Natural killer cell (primary cell): ENCODE data around the gene RAP1A. TPM values are rescaled to one million over a fixed set of nuclear protein-coding genes. Genes with fewer than 3 reads are reported as not detected.
A peak's percentile ranks its signal among the peaks of the same experiment; 100 is the strongest.

ENCODE experiments used
- ATAC-seq, 3 donors: fragments of 150-1000 bp in 2 of 3; fragments of 200-7000 bp in 1 of 3; cut with Tn5 transposase; 1 replicate in 1 of 3; 2 replicates in 2 of 3; pipeline ENCODE4 v1.10.0; 2021; ENCODE audit warnings: mild to moderate bottlenecking in 2 of 3, moderate library complexity in 2 of 3
- DNase-seq, 2 donors: peaks; one replicate each; pipeline versions ENCODE4 v3.0.0 to v3.0.0-alpha.2; 2013 to 2021; ENCODE audit warnings: mixed read lengths in 1 of 2
- H3K27ac ChIP-seq: one replicate; pipeline ENCODE4 v1.5.1; 2013; ENCODE audit warnings: mild to moderate bottlenecking, low read length
- H3K27me3 ChIP-seq: one replicate; pipeline ENCODE4 v1.6.1; 2013; ENCODE audit warnings: low read length; ENCODE audit not compliant: control insufficient read depth, insufficient read depth
- H3K36me3 ChIP-seq: one replicate; pipeline ENCODE4 v1.6.1; 2013; ENCODE audit warnings: low read length; ENCODE audit not compliant: control insufficient read depth, insufficient read depth
- H3K4me1 ChIP-seq: one replicate; pipeline ENCODE4 v1.6.1; 2013; ENCODE audit warnings: low read length; ENCODE audit not compliant: control insufficient read depth, insufficient read depth
- H3K4me3 ChIP-seq: one replicate; pipeline ENCODE4 v1.5.1; 2013; ENCODE audit warnings: low read length
- H3K9me3 ChIP-seq: one replicate; pipeline ENCODE4 v1.6.1; 2013; ENCODE audit warnings: low read length; ENCODE audit not compliant: control insufficient read depth, insufficient read depth
- H3K27ac Mint-ChIP-seq, 2 donors: one replicate each; pipeline ENCODE4 v1.8.0; 2022; ENCODE audit warnings: mild to moderate bottlenecking in 2 of 2, mixed read lengths in 2 of 2, moderate library complexity in 1 of 2
- H3K27me3 Mint-ChIP-seq, 2 donors: one replicate each; pipeline ENCODE4 v1.8.0; 2022; ENCODE audit warnings: low read depth in 2 of 2, mixed read lengths in 2 of 2
- H3K36me3 Mint-ChIP-seq: one replicate; pipeline ENCODE4 v1.8.0; 2022; ENCODE audit warnings: mixed read lengths
- H3K4me1 Mint-ChIP-seq, 2 donors: one replicate each; pipeline ENCODE4 v1.8.0; 2022; ENCODE audit warnings: mixed read lengths in 2 of 2
- H3K4me3 Mint-ChIP-seq: one replicate; pipeline ENCODE4 v1.8.0; 2022; ENCODE audit warnings: mild to moderate bottlenecking, moderate library complexity, mixed read lengths
- H3K9me3 Mint-ChIP-seq, 2 donors: one replicate each; pipeline ENCODE4 v1.8.0; 2022; ENCODE audit warnings: mixed read lengths in 2 of 2
- CTCF ChIP-seq: fragments of 200-600 bp; IDR thresholded peaks from one replicate; pipeline ENCODE4 v1.8.0; 2022; ENCODE audit warnings: antibody characterized with exemption
- WGBS: methylation state at CpG from one replicate; pipeline ENCODE4 v1.1.7; 2013; ENCODE audit warnings: missing lambda C conversion rate; ENCODE audit not compliant: insufficient coverage; 5-methylcytosine and 5-hydroxymethylcytosine counted together
- intact Hi-C: fragments of 100-400 bp; cut with micrococcal nuclease; formaldehyde crosslinking; loops from one replicate; pipeline ENCODE4 v1.14.2; 2022
- total RNA-seq, 4 donors: library from RNA; stranded (reverse); fragments of 120-200 nt in 1 of 4; gene quantifications; one replicate each; pipeline versions ENCODE4 v1.2.3 to v1.2.4, GENCODE V29; 2013 to 2022

The RAP1A gene
- total RNA-seq, 3 donors from 2014 or later (not counting 1 experiment from before 2014, with no cell fraction given) = 83.7 to 112 (median 104) TPM

- no peaks in the 10 kb centered on the region for H3K36me3 Mint-ChIP-seq
- Histone ChIP-seq H3K4me3 (no peak overlapping the region), H3K27me3 (no peaks in the 10 kb centered on the region), H3K36me3 (no peaks in the 10 kb centered on the region), H3K27ac (no peak overlapping the region), H3K4me1 (no peaks in the 10 kb centered on the region), H3K9me3 (no peaks in the 10 kb centered on the region)
- no peak overlapping the region for H3K4me3 Mint-ChIP-seq
- intact Hi-C loops = no loop called here
- H3K9me3 Mint-ChIP-seq = no peaks in the 10 kb centered on the region
- ATAC-seq = peak in 1 of 3 donors; percentile 7
- DNase-seq = no peak
- H3K27me3 Mint-ChIP-seq = no peaks in the 10 kb centered on the region
- WGBS = 93% methylated on average over 3 of the region's 3 CpGs
- peaks cover 8 to 18% of the 10 kb centered on the region in 2 donors for H3K4me1 Mint-ChIP-seq
- TF ChIP-seq CTCF = no peak
- H3K27ac Mint-ChIP-seq = no peak overlapping the region
These were observed 48.4 kb upstream of the RAP1A start for GRCh38 chr1:111571239-111571638.

- H3K4me3 Mint-ChIP-seq = no peak overlapping the region
- no peak overlapping the region for H3K27ac Mint-ChIP-seq
- H3K4me1 Mint-ChIP-seq = peaks cover 8 to 18% of the 10 kb centered on the region in 2 donors
- no peaks in the 10 kb centered on the region for H3K27me3 Mint-ChIP-seq
- DNase-seq = no peak
- no peaks in the 10 kb centered on the region for H3K9me3 Mint-ChIP-seq
- H3K9me3 ChIP-seq = no peaks in the 10 kb centered on the region
- no peaks in the 10 kb centered on the region for H3K36me3 ChIP-seq
- H3K4me3 ChIP-seq = no peak overlapping the region
- WGBS = 94% methylated on average over 1 of the region's 2 CpGs
- no peak overlapping the region for H3K27ac ChIP-seq
- H3K27me3 ChIP-seq = no peaks in the 10 kb centered on the region
- no peaks in the 10 kb centered on the region for H3K4me1 ChIP-seq
- H3K36me3 Mint-ChIP-seq = no peaks in the 10 kb centered on the region
- ATAC-seq = no peak
- intact Hi-C loops = no loop called here
- no peak for TF ChIP-seq CTCF
These were observed 47.6 kb upstream of the RAP1A start for GRCh38 chr1:111571987-111572386.

DNA sequence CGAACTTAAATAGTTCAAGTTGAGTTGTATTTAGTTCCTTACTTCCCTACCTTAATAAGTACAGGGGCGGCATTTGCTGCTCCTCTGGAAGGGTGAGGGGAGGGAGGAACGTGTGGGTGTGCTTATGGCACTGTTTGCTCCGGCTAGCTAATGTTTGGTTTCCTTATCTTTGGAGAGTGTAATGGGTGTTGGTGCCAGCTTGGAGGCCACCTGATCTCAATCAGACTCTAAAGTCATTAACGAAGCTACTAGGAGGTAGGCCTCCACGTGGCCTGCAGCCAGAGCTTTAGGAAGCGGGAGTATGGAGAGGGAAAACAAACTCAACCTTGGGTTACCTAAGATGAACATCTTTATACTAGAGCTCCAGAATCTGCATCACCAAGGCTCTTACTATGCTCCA, 43.0 kb upstream of the RAP1A start:
- H3K4me3 Mint-ChIP-seq = no peak overlapping the region
- ATAC-seq (no peak), DNase-seq (no peak)
- intact Hi-C loops = no loop called here
- no peaks in the 10 kb centered on the region for H3K9me3 ChIP-seq
- no peak overlapping the region for H3K27ac Mint-ChIP-seq
- no peaks in the 10 kb centered on the region for H3K27me3 Mint-ChIP-seq
- H3K4me3 ChIP-seq = no peak overlapping the region
- H3K36me3 ChIP-seq = no peaks in the 10 kb centered on the region
- H3K36me3 Mint-ChIP-seq = no peaks in the 10 kb centered on the region
- H3K4me1 Mint-ChIP-seq = no peaks in the 10 kb centered on the region
- no peaks in the 10 kb centered on the region for H3K9me3 Mint-ChIP-seq
- 93% methylated on average over 4 of the region's 7 CpGs for WGBS
- no peaks in the 10 kb centered on the region for H3K4me1 ChIP-seq
- no peaks in the 10 kb centered on the region for H3K27me3 ChIP-seq
- no peak for TF ChIP-seq CTCF
- H3K27ac ChIP-seq = no peak overlapping the region

- ATAC-seq (no peak), DNase-seq (no peak)
- H3K9me3 Mint-ChIP-seq = no peaks in the 10 kb centered on the region
- peaks cover 8 to 11% of the 10 kb centered on the region in 2 donors for H3K4me1 Mint-ChIP-seq
- H3K9me3 ChIP-seq = no peaks in the 10 kb centered on the region
- H3K27ac Mint-ChIP-seq = no peak overlapping the region
- WGBS = 95% methylated on average over 2 of the region's 2 CpGs
- H3K36me3 Mint-ChIP-seq = no peaks in the 10 kb centered on the region
- TF ChIP-seq CTCF = no peak
- no peaks in the 10 kb centered on the region for H3K27me3 ChIP-seq
- H3K27ac ChIP-seq = no peak overlapping the region
- H3K4me3 ChIP-seq = no peak overlapping the region
- H3K4me3 Mint-ChIP-seq = no peak overlapping the region
- H3K27me3 Mint-ChIP-seq = no peaks in the 10 kb centered on the region
- intact Hi-C loops = no loop called here
- peaks cover 5% of the 10 kb centered on the region for H3K4me1 ChIP-seq
- H3K36me3 ChIP-seq = no peaks in the 10 kb centered on the region
These were observed 41.8 kb upstream of the RAP1A start for GRCh38 chr1:111577814-111578213.
